Nephron progenitor cell (in vitro differentiated cells): ENCODE measurements around the gene MRPL52.

Experiments
- DNase-seq: peaks from one replicate; pipeline ENCODE4 v3.0.0; 2021
- H3K27ac Mint-ChIP-seq: 2 replicates; pipeline ENCODE4 v1.8.0; 2021; ENCODE audit warnings: mild to moderate bottlenecking, moderate library complexity, mixed read lengths
- H3K27me3 Mint-ChIP-seq: 2 replicates; pipeline ENCODE4 v1.8.0; 2021; ENCODE audit warnings: mild to moderate bottlenecking, low read depth, mixed read lengths; ENCODE audit not compliant: poor library complexity
- H3K36me3 Mint-ChIP-seq: 2 replicates; pipeline ENCODE4 v1.8.0; 2021; ENCODE audit warnings: low read depth, mixed read lengths
- H3K4me1 Mint-ChIP-seq: 2 replicates; pipeline ENCODE4 v1.8.0; 2021; ENCODE audit warnings: mixed read lengths
- H3K4me3 Mint-ChIP-seq: 2 replicates; pipeline ENCODE4 v1.8.0; 2021; ENCODE audit warnings: mild to moderate bottlenecking, moderate library complexity, mixed read lengths
- H3K9me3 Mint-ChIP-seq: 2 replicates; pipeline ENCODE4 v1.8.0; 2021; ENCODE audit warnings: mild to moderate bottlenecking, moderate library complexity, mixed read lengths
- CTCF ChIP-seq: fragments of 200-600 bp; sonication (generic); IDR thresholded peaks from 2 replicates; pipeline ENCODE4 v1.5.0; 2021; ENCODE audit warnings: antibody characterized with exemption

Gene MRPL52

GRCh38 chr14:22872033-22872832 lies 42.5 kb downstream of the MRPL52 start:
- DNase-seq = peak; percentile 87
- Mint-ChIP-seq H3K36me3 (peaks cover 20% of the 10 kb centered on the region), H3K4me3 (peak overlapping the region; percentile 87), H3K27me3 (no peaks in the 10 kb centered on the region), H3K9me3 (no peaks in the 10 kb centered on the region), H3K4me1 (peaks cover 27% of the 10 kb centered on the region), H3K27ac (peak overlapping the region; percentile 53)
- peak; percentile 87 for TF ChIP-seq CTCF

GRCh38 chr14:22872833-22873520 lies 43.3 kb downstream of the MRPL52 start:
- H3K36me3 Mint-ChIP-seq = peaks cover 26% of the 10 kb centered on the region
- DNase-seq = no peak
- H3K4me1 Mint-ChIP-seq = peaks cover 27% of the 10 kb centered on the region
- H3K27ac Mint-ChIP-seq = peak overlapping the region; percentile 53
- H3K9me3 Mint-ChIP-seq = no peaks in the 10 kb centered on the region
- H3K4me3 Mint-ChIP-seq = peak overlapping the region; percentile 83
- TF ChIP-seq CTCF = peak; percentile 5
- H3K27me3 Mint-ChIP-seq = no peaks in the 10 kb centered on the region

GRCh38 chr14:22875003-22875747 lies 45.5 kb downstream of the MRPL52 start:
- TF ChIP-seq CTCF = no peak
- Mint-ChIP-seq H3K4me3 (no peak overlapping the region), H3K27me3 (no peaks in the 10 kb centered on the region), H3K9me3 (no peaks in the 10 kb centered on the region), H3K36me3 (peaks cover 34% of the 10 kb centered on the region), H3K27ac (no peak overlapping the region), H3K4me1 (peaks cover 25% of the 10 kb centered on the region)
- DNase-seq = no peak

- Mint-ChIP-seq H3K27me3 (no peaks in the 10 kb centered on the region), H3K4me1 (peaks cover 18% of the 10 kb centered on the region), H3K27ac (peak overlapping the region; percentile 60), H3K36me3 (peaks cover 34% of the 10 kb centered on the region), H3K9me3 (no peaks in the 10 kb centered on the region), H3K4me3 (no peak overlapping the region)
- no peak for TF ChIP-seq CTCF
- no peak for DNase-seq
These were observed 46.1 kb downstream of the MRPL52 start for GRCh38 chr14:22875748-22876319.

- peaks cover 22% of the 10 kb centered on the region for H3K4me1 Mint-ChIP-seq
- peaks cover 34% of the 10 kb centered on the region for H3K36me3 Mint-ChIP-seq
- no peak overlapping the region for H3K27ac Mint-ChIP-seq
- H3K27me3 Mint-ChIP-seq = no peaks in the 10 kb centered on the region
- no peak overlapping the region for H3K4me3 Mint-ChIP-seq
- no peaks in the 10 kb centered on the region for H3K9me3 Mint-ChIP-seq
- TF ChIP-seq CTCF = no peak
- no peak for DNase-seq
These were observed 47.4 kb downstream of the MRPL52 start for GRCh38 chr14:22877000-22877501.
